GM21529 (cell line): ENCODE measurements around the gene FOXN4.

Source experiments
- ATAC-seq: cut with Tn5 transposase; IDR thresholded peaks from one replicate; pipeline ENCODE4 v1.9.1; 2021; ENCODE audit not compliant: unreplicated experiment

The FOXN4 gene

DNA sequence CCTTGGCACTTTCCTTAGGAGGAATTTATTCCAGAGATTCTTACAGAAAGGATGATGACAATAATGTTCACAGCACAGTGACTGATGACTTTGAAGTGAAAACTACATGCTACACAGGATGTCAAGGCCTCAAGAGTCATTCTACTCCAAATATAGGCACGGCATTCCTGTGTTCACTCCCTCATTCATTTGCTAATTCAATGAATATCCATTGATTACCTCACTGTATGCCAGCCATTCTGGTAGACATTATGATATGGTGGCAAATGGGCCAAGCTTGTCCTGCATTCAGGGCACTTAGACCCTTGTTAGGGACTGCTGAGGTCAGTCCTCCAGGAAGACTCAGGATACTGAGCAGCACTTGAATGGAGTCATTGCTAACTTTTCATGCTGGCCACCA, 48.0 kb downstream of the FOXN4 start:
- ATAC-seq = no peak

- no peak for ATAC-seq
Measured at GRCh38 chr12:109259545-109259895, 49.6 kb downstream of the FOXN4 start.

DNA sequence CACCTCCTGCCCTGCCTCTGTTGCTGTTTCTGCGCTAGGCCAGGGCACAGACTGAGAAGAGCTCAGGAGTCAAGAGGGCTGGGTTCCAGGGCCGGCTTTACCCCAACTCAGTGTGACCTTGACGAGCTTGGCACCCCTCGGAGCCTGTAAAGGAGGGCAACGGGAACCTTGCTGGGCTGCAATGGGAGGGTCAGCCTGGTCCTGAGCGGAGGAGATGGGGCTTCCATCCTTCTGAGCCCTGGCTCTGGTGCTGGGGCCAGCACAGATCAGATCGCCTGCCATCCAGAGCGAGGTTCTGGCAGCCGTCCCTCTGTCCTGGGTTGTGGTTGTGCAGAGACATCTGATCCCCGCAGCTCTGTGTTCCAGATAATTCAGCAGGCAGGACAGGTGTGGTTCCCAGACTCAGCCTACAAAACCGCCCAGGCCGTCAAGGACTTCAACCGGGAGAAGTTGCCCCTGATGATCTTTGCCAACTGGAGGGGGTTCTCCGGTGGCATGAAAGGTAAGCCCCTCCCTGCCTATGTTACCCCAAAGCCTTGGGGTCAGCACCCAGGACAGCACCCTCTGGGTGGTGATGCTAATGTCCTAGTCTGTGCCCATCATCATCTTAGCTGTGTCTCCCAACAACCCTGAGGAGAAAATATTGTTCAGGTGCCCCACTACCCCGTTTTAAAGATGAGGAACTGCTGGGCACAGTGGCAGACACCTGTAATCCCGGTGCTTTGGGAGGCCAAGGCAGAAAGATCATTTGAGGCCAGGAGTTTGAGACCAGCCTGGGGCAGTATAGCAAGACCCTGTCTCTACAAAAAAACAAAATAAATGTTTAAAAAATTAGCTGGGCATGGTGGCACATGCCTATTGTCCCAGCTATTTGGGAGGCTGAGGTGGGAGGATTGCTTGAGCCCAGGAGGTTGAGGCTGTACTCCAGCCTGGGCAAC, 50.2 kb downstream of the FOXN4 start:
- ATAC-seq = no peak

- no peak for ATAC-seq
Measured at GRCh38 chr12:109258201-109258600, 50.9 kb downstream of the FOXN4 start.

DNA sequence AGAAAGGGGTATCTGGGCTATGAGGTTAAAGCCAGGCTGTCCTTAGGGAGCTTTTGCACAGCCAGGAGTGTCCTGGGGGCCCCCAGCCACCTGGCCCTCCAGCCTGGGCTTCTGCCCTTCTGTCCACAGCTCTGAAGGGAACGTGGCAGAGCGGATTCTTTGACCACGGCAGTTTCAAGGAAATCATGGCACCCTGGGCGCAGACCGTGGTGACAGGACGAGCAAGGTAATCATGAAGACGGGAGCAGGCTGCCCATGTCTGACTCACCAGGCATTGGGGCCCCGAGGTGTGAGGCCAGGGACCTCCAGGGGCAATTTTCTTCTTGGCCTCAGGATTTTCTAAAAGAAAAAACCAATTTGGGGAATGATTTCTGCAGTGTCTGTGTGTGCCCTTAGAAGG, 53.1 kb downstream of the FOXN4 start:
- ATAC-seq = no peak

DNA sequence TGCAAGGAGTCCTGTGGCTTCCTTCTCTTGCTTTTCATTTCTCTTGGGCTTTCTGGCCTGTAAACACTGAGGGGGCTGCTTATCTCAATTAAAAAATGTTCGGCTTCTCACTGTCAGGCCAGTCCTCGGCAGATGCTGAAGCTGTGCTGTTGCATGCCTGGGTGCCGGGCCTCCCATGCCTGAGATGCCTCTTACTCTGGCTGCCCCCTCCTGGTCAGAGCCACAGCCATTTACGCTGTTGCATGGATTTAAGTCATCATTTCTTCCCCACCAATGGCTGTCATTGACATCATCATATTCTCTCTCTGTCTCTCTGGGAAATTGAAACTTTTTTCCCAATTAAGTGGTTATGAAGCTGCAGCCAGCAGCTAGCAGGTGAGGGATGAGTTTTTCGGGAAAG, 53.7 kb downstream of the FOXN4 start:
- ATAC-seq = no peak

DNA sequence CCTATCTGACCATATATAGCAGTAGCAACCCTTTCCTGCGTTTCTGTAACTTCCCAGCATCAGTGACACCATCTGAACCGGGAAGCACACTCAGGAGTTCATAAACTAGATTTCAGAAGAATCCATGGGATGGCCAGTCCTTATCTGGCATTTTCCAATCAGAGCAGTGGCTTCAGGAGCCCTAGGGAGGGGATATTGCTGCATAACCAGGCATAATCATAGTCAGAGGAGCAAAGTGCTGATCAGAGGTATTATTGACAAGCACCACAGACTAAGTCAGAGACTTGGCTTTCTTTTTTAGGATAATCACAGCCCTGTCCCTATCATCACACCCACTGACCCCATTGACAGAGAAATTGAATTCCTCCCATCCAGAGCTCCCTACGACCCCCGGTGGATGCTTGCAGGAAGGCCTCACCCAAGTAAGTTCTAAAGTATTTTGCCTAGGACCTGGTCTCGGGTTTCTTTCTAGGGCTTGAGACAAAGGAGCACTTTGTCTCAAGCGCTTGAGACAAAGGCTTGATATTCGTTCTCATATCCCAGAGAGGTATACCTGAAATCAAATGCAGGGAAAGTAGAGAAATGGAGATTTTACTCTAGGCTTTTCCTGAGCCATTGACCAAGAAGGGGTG, 55.1 kb downstream of the FOXN4 start:
- no peak for ATAC-seq

DNA sequence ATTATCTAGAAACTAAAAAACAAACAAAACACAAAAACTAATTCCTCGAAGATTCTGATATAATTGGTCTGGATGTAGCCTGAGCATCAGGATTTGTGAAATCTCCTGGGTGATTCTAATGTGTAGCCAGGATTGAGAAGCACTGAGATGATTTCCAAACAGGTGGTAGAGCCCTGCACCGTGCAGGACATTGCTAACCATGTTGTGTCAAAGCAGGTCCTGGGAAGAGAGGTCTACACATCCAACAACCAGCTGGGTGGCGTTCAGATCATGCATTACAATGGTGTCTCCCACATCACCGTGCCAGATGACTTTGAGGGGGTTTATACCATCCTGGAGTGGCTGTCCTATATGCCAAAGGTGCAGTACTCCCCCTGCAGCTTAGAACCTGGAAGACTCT, 56.3 kb downstream of the FOXN4 start:
- no peak for ATAC-seq

GRCh38 chr12:109250523-109250922, 58.6 kb downstream of the FOXN4 start:
- ATAC-seq = no peak

- ATAC-seq = no peak
Measured at GRCh38 chr12:109247831-109248654, 61.0 kb downstream of the FOXN4 start.

- no peak for ATAC-seq
Measured at GRCh38 chr12:109246221-109246620, 62.9 kb downstream of the FOXN4 start.

DNA sequence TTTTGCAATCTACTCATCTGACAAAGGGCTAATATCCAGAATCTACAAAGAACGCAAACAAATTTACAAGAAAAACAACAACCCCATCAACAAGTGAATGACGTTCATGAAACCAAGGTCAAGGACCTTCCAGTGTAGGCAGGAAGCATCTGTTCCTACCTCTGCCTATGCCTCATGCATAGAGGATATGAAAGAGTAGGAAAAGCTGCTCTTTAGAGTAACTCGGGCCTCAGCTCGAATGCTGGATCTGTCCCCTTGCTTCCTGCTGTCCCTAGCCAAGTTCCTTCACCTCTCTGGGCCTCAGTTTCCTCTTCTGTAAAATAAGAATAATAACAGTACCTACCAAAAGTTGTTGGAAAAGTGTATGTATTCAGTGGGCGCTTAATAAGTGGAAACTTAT, 65.0 kb downstream of the FOXN4 start:
- no peak for ATAC-seq

GRCh38 chr12:109241936-109242335, 67.1 kb downstream of the FOXN4 start:
- no peak for ATAC-seq

GRCh38 chr12:109240365-109240764, 68.7 kb downstream of the FOXN4 start:
- ATAC-seq = no peak

- ATAC-seq = no peak
Measured at GRCh38 chr12:109239691-109240090, 69.4 kb downstream of the FOXN4 start.

GRCh38 chr12:109239179-109239578, 69.9 kb downstream of the FOXN4 start:
- no peak for ATAC-seq

DNA sequence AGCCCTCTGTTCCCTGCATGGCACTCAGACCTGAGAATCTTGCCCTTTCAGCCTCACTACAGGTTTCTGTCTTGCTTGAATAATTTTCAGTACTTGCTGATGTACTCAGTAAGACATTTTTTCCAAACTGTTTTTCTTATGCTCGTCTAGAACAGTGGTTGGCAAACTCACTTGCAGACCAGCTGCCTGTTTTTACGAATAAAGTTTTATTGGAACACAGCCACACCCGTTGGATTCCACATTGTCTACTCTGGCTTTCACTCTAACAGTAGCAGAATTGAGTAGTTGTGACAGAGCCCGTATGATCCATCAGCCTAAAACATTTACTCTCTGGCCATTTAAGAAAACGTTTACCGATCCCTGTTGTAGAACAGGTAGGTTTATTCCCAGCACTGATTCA, 72.8 kb downstream of the FOXN4 start:
- ATAC-seq = no peak

- ATAC-seq = no peak
Measured at GRCh38 chr12:109234012-109234411, 75.1 kb downstream of the FOXN4 start.

- ATAC-seq = no peak
Measured at GRCh38 chr12:109232731-109233130, 76.4 kb downstream of the FOXN4 start.

DNA sequence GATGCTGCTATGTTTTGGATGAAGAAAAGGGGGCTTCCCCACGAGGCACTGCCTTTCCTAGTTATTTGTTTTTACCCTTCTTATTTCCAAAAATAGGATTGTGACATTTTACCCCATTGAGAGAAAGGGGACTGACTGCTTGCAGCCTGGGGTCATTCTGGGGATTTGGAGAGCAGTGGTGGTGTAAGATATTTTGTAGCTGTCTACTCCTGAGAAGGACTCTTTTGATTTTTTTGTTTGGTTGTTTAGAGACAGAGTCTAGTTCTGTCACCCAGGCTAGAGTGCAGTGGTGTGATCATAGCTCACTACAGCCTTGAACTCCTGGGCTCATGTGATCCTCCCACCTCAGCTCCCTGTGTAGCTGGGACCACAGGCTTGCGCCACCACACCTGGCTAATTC, 78.9 kb downstream of the FOXN4 start:
- no peak for ATAC-seq

GRCh38 chr12:109228664-109229063, 80.4 kb downstream of the FOXN4 start:
- no peak for ATAC-seq
